IPS-20b (cell line): ENCODE measurements around the gene VGF.

ENCODE experiments used
- H3K27ac ChIP-seq: one replicate; pipeline ENCODE4 v1.5.1; 2013; ENCODE audit warnings: low read length
- H3K27me3 ChIP-seq: 2 replicates; pipeline ENCODE4 v1.6.1; 2013; ENCODE audit warnings: mild to moderate bottlenecking, low read length, inconsistent platforms; ENCODE audit not compliant: insufficient read depth
- H3K36me3 ChIP-seq: 2 replicates; pipeline ENCODE4 v1.6.1; 2013; ENCODE audit warnings: low read depth, mild to moderate bottlenecking, inconsistent platforms, low read length, moderate library complexity; ENCODE audit not compliant: insufficient read depth
- H3K4me1 ChIP-seq: 2 replicates; pipeline ENCODE4 v1.6.1; 2013; ENCODE audit warnings: mild to moderate bottlenecking, control low read depth, inconsistent platforms, low read length, moderate library complexity; ENCODE audit not compliant: insufficient read depth
- H3K4me3 ChIP-seq: 2 replicates; pipeline ENCODE4 v1.5.1; 2013; ENCODE audit warnings: mild to moderate bottlenecking, low read length, inconsistent platforms
- H3K9ac ChIP-seq: 2 replicates; pipeline ENCODE4 v1.6.1; 2013; ENCODE audit warnings: low read depth, mild to moderate bottlenecking, inconsistent platforms, low read length, moderate library complexity
- H3K9me3 ChIP-seq: 2 replicates; pipeline ENCODE4 v1.6.1; 2013; ENCODE audit warnings: mild to moderate bottlenecking, low read depth, low read length, inconsistent platforms; ENCODE audit not compliant: insufficient read depth

VGF gene

DNA sequence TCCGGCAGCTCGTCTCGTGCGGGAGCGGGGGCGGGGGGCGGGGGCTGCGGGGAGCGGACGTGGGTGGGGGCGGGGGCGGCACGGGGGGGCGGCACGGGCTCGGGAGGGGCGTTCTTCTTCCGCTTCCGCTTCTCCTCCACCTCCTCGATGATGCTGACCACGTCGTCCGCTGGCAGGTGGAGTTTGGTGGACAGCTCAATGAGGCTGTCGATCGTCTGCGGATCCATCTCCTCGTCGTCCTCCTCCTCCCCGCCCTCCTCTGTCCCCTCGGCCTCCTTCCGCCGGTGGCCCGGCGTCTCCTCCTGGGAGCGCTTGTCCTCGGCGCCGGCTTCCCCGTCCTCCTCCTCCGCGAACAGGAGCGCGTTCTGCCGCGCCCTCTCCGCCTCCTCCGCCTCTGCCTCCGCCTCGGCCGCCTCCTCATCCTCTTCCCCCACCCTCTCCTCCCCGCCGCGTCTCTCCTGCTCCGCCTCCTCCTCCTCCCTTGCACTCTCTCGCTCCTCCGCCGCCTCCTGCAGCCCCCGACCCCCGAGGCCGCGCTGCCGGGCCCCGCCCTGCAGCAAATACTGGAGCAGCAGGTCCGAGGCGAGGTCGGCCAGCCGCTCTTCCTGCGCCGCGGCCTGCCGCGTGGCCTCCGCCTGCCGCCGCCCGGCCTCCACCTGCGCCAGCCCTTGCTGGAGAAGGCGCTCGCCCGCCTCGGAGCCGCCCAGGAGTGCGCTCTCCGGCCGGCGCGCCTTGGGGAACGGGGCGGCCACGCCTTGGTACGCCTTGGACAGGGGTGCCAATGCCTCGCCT lies 1.9 kb downstream of the VGF start:
- H3K4me1 ChIP-seq: peaks cover 22% of the 10 kb centered on the region
- peak overlapping the region; percentile 41; the same call in 1 of the 2 replicates for H3K9ac ChIP-seq
- H3K9me3 ChIP-seq: no peaks in the 10 kb centered on the region
- H3K36me3 ChIP-seq: peaks cover 7% of the 10 kb centered on the region; the same call in 1 of the 2 replicates
- H3K27ac ChIP-seq: no peak overlapping the region
- H3K27me3 ChIP-seq: peaks cover 61% of the 10 kb centered on the region
- peak overlapping the region; percentile 69 for H3K4me3 ChIP-seq

DNA sequence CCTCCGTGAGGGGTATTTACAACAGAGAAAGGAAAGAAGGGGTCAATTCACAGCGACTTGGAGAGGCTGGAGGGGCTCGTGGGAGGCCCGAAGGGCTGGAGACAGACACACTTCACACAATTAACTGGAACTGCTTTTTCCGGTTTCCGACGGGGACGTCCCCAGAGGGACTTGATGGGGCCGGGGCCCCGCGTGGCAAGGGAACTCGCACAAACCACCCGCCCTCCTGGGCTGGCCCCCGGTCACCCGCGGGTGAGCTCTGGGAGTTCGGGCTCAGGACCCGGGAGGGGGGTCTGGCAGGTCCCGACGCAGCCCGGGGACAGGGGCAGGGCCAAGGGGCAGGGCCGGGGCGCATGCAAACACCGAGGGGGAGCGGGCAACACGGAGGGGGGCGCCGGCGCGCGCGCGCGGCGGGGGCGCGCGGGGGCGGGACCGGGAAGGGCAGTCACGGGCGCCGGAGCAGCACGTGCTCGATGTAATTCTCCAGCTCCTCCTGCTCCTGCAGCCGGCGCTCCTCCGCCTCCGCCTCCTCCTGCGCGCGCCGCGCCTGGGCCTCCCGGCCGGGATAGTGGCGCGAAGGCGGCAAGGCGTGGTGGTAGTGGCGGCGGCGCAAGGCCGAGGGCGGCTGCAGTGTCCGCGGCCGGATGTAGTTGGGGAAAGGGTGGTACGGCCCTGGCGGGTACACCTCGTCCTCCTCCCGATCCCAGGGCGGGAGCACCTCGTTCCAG lies 2.7 kb downstream of the VGF start:
- H3K27ac ChIP-seq: no peak overlapping the region
- peaks cover 53% of the 10 kb centered on the region for H3K27me3 ChIP-seq
- peaks cover 7% of the 10 kb centered on the region; the same call in 1 of the 2 replicates for H3K36me3 ChIP-seq
- no peaks in the 10 kb centered on the region for H3K9me3 ChIP-seq
- H3K4me3 ChIP-seq: peak overlapping the region; percentile 59
- peak overlapping the region; percentile 54; the same call in 1 of the 2 replicates for H3K9ac ChIP-seq
- peaks cover 14% of the 10 kb centered on the region for H3K4me1 ChIP-seq

DNA sequence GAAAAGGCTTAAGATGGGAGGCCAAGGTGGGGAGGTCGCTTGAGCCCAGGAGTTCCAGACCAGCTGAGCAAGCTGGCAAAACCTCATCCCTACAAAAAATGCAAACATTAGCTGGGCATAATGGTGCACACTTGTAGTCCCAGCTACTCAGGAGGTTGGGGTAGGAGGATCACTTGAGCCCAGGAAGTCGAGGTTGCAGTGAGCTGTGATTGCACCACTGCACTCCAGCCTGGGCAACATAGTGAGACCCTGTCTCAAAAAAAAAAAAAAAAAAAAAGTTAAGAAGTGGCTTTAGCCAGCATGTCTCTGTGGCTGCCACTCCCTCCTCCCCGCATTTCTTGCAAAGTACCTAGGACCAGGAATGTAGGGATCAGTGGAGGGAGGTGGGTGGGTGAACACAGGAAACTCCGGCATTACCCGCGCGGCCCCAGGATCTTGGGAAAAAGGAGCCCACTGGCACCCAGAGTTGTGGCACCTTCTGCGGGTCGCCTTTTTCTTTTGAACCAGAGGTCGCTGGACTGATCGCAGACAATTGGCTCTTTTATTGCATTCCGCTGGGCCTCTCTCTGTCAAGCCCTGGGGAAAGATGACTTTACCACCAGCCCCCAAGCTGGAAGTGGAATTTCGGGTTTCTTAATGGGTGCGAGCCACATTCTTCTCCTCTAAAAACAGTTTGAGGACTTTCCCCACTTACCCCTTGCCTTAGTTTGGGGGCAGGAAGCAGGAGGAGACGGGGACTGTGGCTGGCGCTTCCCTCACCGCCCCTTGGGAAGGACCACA lies 3.5 kb downstream of the VGF start:
- no peaks in the 10 kb centered on the region for H3K9me3 ChIP-seq
- peaks cover 7% of the 10 kb centered on the region; the same call in 1 of the 2 replicates for H3K36me3 ChIP-seq
- peak overlapping the region; percentile 54; the same call in 1 of the 2 replicates for H3K9ac ChIP-seq
- H3K4me3 ChIP-seq: peak overlapping the region; percentile 59
- no peak overlapping the region for H3K27ac ChIP-seq
- peaks cover 15% of the 10 kb centered on the region for H3K4me1 ChIP-seq
- H3K27me3 ChIP-seq: peaks cover 45% of the 10 kb centered on the region

DNA sequence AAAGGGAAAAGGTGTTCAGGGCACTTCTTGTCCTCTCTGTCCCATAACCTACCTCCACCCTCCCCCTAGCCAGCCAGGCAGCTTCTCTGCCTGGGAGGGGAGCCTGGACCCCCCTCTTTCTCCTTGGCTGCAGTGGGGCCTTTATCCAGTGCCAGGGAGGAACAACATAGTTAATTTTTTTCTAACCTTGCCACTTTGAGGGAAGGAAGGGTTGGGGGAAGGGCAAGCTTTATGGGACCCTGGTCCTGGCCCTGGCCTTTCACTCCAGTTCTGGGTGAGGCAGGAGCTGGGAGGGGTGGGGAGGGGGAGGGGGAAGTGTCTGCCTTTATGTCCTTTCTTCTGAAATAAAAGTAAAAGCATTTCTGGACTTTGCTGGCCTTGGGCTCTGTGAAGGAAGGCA lies 4.5 kb downstream of the VGF start:
- H3K27me3 ChIP-seq: peaks cover 35% of the 10 kb centered on the region
- H3K4me3 ChIP-seq: no peak overlapping the region
- no peak overlapping the region for H3K9ac ChIP-seq
- peaks cover 7% of the 10 kb centered on the region; the same call in 1 of the 2 replicates for H3K36me3 ChIP-seq
- peaks cover 24% of the 10 kb centered on the region for H3K4me1 ChIP-seq
- H3K9me3 ChIP-seq: no peaks in the 10 kb centered on the region
- no peak overlapping the region for H3K27ac ChIP-seq

DNA sequence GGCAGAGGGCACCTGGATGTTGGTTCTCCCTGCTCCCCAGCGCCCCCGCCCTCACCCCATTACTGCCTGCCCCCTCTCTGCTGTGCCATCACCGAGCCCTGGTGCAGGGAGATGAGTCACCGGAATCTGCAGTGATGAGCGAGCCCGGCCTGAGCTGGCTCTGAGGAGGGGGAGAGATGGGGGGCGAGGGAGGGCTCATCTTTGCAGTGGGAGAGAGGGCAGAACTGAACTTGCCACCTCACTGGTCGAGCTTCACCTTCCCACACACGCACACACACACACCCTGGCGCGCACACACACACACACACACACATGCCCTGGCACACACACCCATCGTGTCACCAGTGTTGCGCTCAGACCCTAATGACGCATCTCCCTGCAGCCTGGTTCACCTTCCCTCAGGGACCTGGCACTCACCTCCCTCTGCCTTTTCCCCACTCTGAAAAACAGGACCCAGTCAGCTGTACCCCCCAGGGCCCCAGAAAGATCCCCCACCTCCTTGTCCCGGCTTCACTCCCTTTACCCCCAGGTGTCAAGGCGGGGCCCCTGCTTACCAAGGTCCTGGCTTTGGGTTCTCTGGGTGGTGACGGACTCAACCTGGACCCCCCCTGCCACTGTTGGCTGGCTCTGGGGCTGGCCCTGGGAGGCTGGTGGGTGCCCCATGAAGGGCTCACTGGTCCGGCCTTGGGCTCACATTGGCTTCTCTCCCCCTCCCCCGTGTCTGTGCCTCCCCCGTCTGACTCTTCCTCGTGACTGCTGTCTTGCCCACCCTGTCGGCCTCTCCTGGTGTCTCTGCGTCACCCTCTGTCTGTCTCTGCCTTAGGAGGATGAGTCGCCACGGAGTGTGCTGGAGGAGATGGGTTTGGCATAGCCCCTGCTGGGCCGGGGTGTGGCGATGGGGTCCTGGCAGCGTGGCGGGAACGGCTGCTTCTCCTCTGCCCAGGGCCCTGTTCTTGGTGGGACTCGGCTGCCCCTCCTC lies 5.4 kb downstream of the VGF start:
- Histone ChIP-seq H3K9ac (no peak overlapping the region), H3K9me3 (no peaks in the 10 kb centered on the region), H3K27ac (no peak overlapping the region), H3K4me1 (peaks cover 30% of the 10 kb centered on the region), H3K27me3 (peaks cover 27% of the 10 kb centered on the region), H3K36me3 (peaks cover 7% of the 10 kb centered on the region; the same call in 1 of the 2 replicates), H3K4me3 (no peak overlapping the region)

DNA sequence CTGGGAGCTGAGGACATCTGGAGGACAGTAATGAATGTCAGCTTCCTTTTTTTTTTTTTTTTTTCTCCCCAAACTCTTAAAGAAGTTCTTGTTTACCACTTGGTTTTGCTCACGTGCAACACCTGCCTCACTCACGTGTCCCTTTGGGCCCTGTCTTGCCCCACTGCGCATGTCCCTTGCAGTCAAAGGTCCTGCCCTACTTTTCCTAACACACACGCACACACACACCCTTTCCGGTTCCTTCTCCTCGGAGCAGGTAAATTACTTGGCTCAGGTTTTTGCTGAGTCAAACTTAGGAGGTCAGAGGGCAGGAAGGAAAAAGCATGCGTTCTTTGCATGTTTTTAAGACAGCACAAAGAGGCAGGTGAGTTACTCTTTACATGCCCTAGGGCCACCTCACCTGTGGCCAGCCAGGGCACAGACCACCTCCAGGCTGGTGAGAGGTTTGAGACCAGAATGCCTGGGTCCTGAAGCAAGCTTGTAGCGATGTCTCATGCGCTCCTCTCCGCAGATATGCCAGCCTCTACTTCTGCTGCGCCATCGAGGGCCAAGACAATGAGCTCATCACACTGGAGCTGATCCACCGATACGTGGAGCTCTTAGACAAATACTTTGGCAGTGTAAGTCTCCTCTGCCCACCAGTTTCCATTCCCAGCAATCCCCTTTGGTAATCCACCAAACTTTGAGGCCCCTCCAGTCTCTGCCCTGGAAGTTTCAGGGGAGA lies 8.3 kb downstream of the VGF start:
- Histone ChIP-seq H3K36me3 (peaks cover 7% of the 10 kb centered on the region; the same call in 1 of the 2 replicates), H3K27me3 (peaks cover 13% of the 10 kb centered on the region; the same call in 1 of the 2 replicates), H3K27ac (no peak overlapping the region), H3K9ac (peak overlapping the region; percentile 33; the same call in 1 of the 2 replicates), H3K4me3 (no peak overlapping the region), H3K9me3 (no peaks in the 10 kb centered on the region), H3K4me1 (peaks cover 26% of the 10 kb centered on the region)

DNA sequence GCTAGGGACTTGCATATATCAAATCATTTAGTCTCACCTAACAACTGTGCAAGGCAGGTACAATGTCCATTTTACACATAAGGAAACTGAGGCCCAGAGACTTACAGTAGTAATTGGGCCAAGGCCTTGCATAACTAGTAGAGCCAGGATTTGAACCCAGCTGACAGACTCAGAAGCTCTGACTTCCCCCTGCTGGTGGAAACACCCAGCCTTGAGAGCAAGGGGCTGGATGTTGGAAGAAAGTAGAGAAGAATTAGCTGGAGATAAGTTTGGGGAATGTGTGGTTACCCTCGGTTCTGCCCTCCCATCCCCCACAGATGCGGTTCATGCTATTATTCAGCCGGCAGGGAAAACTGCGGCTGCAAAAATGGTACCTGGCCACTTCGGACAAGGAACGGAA lies 9.1 kb downstream of the VGF start:
- peaks cover 25% of the 10 kb centered on the region for H3K4me1 ChIP-seq
- H3K4me3 ChIP-seq: no peak overlapping the region
- no peak overlapping the region; the same call in 1 of the 2 replicates for H3K9ac ChIP-seq
- H3K27ac ChIP-seq: no peak overlapping the region
- H3K27me3 ChIP-seq: peaks cover 10% of the 10 kb centered on the region; the same call in 1 of the 2 replicates
- H3K9me3 ChIP-seq: no peaks in the 10 kb centered on the region
- peaks cover 7% of the 10 kb centered on the region; the same call in 1 of the 2 replicates for H3K36me3 ChIP-seq

DNA sequence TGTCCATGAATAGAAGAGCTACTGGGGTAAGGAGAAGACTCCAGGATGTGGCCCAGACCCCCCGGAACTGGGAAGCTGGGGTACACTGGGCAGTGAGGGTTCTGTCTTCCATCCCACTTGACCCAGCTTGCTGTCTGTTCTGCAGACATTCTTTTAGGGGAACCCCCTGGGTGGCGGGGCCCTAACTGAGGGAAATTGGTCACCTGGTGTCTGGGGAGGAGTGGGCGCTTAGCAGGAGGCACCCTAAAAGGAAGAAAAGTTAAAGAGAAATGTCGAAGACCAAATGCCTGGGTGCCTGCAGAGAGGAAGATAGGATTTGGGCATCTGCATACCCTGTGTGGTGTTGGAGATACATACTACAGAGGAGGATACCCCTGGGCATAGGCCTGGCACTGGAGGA lies 10.1 kb downstream of the VGF start:
- H3K9me3 ChIP-seq: no peaks in the 10 kb centered on the region
- peaks cover 19% of the 10 kb centered on the region for H3K4me1 ChIP-seq
- peaks cover 7% of the 10 kb centered on the region; the same call in 1 of the 2 replicates for H3K36me3 ChIP-seq
- H3K9ac ChIP-seq: peak overlapping the region; percentile 85; the same call in 1 of the 2 replicates
- H3K27me3 ChIP-seq: peaks cover 10% of the 10 kb centered on the region; the same call in 1 of the 2 replicates
- H3K27ac ChIP-seq: no peak overlapping the region
- H3K4me3 ChIP-seq: peak overlapping the region; percentile 82

DNA sequence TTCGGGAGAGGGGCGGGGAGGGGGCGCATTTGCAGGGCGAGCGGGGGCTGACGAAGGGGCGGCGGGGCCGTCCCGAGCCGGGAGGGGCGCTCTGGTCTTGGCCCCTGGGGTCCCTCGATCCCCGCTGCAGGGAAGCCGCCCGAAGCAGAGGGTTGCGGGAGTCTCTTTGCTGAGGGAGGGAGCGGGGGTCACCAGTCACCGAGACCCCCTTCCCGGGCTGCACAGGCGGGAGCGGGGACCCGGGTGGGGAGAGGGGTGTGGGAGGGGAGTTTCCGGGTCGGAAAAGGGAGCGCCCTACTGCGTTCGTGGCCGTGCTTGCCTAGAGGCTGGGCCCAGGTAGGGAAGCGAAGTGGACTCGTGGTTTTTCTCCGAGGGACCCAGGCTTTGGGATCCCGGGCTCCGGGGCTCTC lies 10.7 kb downstream of the VGF start:
- Histone ChIP-seq H3K9ac (peak overlapping the region; percentile 85; the same call in 1 of the 2 replicates), H3K27me3 (peaks cover 10% of the 10 kb centered on the region; the same call in 1 of the 2 replicates), H3K36me3 (peaks cover 7% of the 10 kb centered on the region; the same call in 1 of the 2 replicates), H3K4me3 (peak overlapping the region; percentile 82), H3K9me3 (no peaks in the 10 kb centered on the region), H3K27ac (no peak overlapping the region), H3K4me1 (peaks cover 19% of the 10 kb centered on the region)
